ENCODE results near the gene NUDT1.

Gene NUDT1

GRCh38 chr7:2197436-2198155 lies 44.4 kb upstream of the NUDT1 start:
- no peak for FAIRE-seq
- DNase-seq (ENCODE audit: insufficient read length, low spot score), result no peak
- no peak for TF ChIP-seq CTCF (IDR thresholded peaks at IDR 0.05; ENCODE audit: insufficient read depth, missing control alignments)

GRCh38 chr7:2198206-2198605 lies 43.8 kb upstream of the NUDT1 start:
- no peak for DNase-seq (ENCODE audit: insufficient read length, low spot score)

GRCh38 chr7:2198760-2199159 lies 43.3 kb upstream of the NUDT1 start:
- no peak for TF ChIP-seq CTCF (IDR thresholded peaks at IDR 0.05; ENCODE audit: insufficient read depth, missing control alignments)
- DNase-seq (ENCODE audit: insufficient read length, low spot score), result no peak
- FAIRE-seq, result no peak

More at GRCh38 chr7:2198206-2198605, 43.8 kb upstream of the NUDT1 start:
- TF ChIP-seq CTCF (IDR thresholded peaks at IDR 0.05; ENCODE audit: insufficient read depth, missing control alignments), result no peak
- FAIRE-seq, result no peak

- DNase-seq (ENCODE audit: insufficient read length, low spot score), result no peak
- FAIRE-seq, result no peak
- TF ChIP-seq CTCF (IDR thresholded peaks at IDR 0.05; ENCODE audit: insufficient read depth, missing control alignments), result no peak
Measured at GRCh38 chr7:2199528-2199927, 42.5 kb upstream of the NUDT1 start.

GRCh38 chr7:2199956-2200583 lies 42.0 kb upstream of the NUDT1 start:
- FAIRE-seq (no peak), DNase-seq (ENCODE audit: insufficient read length, low spot score) (no peak)
- no peak for TF ChIP-seq CTCF (IDR thresholded peaks at IDR 0.05; ENCODE audit: insufficient read depth, missing control alignments)

GRCh38 chr7:2200584-2200980 lies 41.4 kb upstream of the NUDT1 start:
- no peak for TF ChIP-seq CTCF (IDR thresholded peaks at IDR 0.05; ENCODE audit: insufficient read depth, missing control alignments)
- FAIRE-seq (no peak), DNase-seq (ENCODE audit: insufficient read length, low spot score) (peak; percentile 3)

GRCh38 chr7:2201128-2201527 lies 40.9 kb upstream of the NUDT1 start:
- no peak for DNase-seq (ENCODE audit: insufficient read length, low spot score)
- no peak for TF ChIP-seq CTCF (IDR thresholded peaks at IDR 0.05; ENCODE audit: insufficient read depth, missing control alignments)
- no peak for FAIRE-seq
